WTC11 (cell line): ENCODE data around the gene ZFYVE28. TPM values are rescaled to one million over a fixed set of nuclear protein-coding genes. Genes with fewer than 3 reads are reported as not detected.

Experiments used
- ATAC-seq: fragments of 200-7000 bp; cut with Tn5 transposase; 2 replicates; pipeline ENCODE4 v1.10.0; 2021; ENCODE audit warnings: mild to moderate bottlenecking, moderate library complexity
- CTCF ChIA-PET: fragments of 300-600 bp; sonication (Branson Sonifier 250); formaldehyde crosslinking; loops from one replicate; lab custom pipeline; 2021; ENCODE audit warnings: antibody characterized with exemption; lab: Charles Lee
- POLR2A ChIA-PET: fragments of 350-600 bp; sonication (Branson Sonifier 250); formaldehyde crosslinking; loops from one replicate; lab custom pipeline; 2021; ENCODE audit warnings: antibody characterized with exemption; lab: Charles Lee
- DNase-seq: peaks from one replicate; pipeline ENCODE4 v3.0.0; 2021; ENCODE audit warnings: low spot score
- H3K27ac Mint-ChIP-seq: 2 replicates; pipeline ENCODE4 v1.8.0; 2021; ENCODE audit warnings: mixed read lengths
- H3K27me3 Mint-ChIP-seq: 2 replicates; pipeline ENCODE4 v1.8.0; 2021; ENCODE audit warnings: low read depth, mild to moderate bottlenecking, moderate library complexity, mixed read lengths
- H3K36me3 Mint-ChIP-seq: 2 replicates; pipeline ENCODE4 v1.8.0; 2021; ENCODE audit warnings: mixed read lengths
- H3K4me1 Mint-ChIP-seq: 2 replicates; pipeline ENCODE4 v1.8.0; 2022; ENCODE audit warnings: mixed read lengths
- H3K4me3 Mint-ChIP-seq: 2 replicates; pipeline ENCODE4 v1.8.0; 2021; ENCODE audit warnings: mild to moderate bottlenecking, moderate library complexity, mixed read lengths
- H3K9me3 Mint-ChIP-seq: 2 replicates; pipeline ENCODE4 v1.8.0; 2021; ENCODE audit warnings: mixed read lengths
- ATF1 ChIP-seq: sonication (generic); formaldehyde crosslinking; IDR thresholded peaks from 2 replicates; pipeline ENCODE4 v1.8.1; 2023; ENCODE audit warnings: mild to moderate bottlenecking, moderate library complexity, missing genetic modification reagents
- ATF2 ChIP-seq: sonication (generic); formaldehyde crosslinking; IDR thresholded peaks from 2 replicates; pipeline ENCODE4 v1.8.1; 2022; ENCODE audit warnings: low read depth, missing genetic modification reagents, borderline replicate concordance
- ATF6 ChIP-seq: sonication (generic); formaldehyde crosslinking; IDR thresholded peaks from 2 replicates; pipeline ENCODE4 v1.8.1; 2023; ENCODE audit warnings: mild to moderate bottlenecking, missing genetic modification reagents
- ELF4 ChIP-seq: sonication (generic); formaldehyde crosslinking; IDR thresholded peaks from 2 replicates; pipeline ENCODE4 v1.8.1; 2022; ENCODE audit warnings: low read depth, mild to moderate bottlenecking, moderate library complexity, missing genetic modification reagents
- FOXJ3 ChIP-seq: sonication (generic); formaldehyde crosslinking; IDR thresholded peaks from 2 replicates; pipeline ENCODE4 v1.9.0; 2021; ENCODE audit warnings: missing genetic modification reagents, mild to moderate bottlenecking, borderline replicate concordance
- FOXP1 ChIP-seq: sonication (generic); formaldehyde crosslinking; IDR thresholded peaks from 2 replicates; pipeline ENCODE4 v1.8.0; 2022; ENCODE audit warnings: missing genetic modification reagents, mild to moderate bottlenecking, moderate library complexity, borderline replicate concordance
- IRF2 ChIP-seq: sonication (generic); formaldehyde crosslinking; IDR thresholded peaks from 2 replicates; pipeline ENCODE4 v1.8.0; 2022; ENCODE audit warnings: low read depth, missing genetic modification reagents, borderline replicate concordance
- MXD4 ChIP-seq: fragments of 250-450 bp; sonication (Bioruptor Pico); IDR thresholded peaks from 2 replicates; pipeline ENCODE4 v1.8.0; 2021; ENCODE audit warnings: mild to moderate bottlenecking, moderate library complexity, borderline replicate concordance
- NFE2L1 ChIP-seq: sonication (generic); formaldehyde crosslinking; IDR thresholded peaks from 2 replicates; pipeline ENCODE4 v1.8.1; 2023; ENCODE audit warnings: missing genetic modification reagents
- NFYB ChIP-seq: sonication (generic); formaldehyde crosslinking; conservative IDR thresholded peaks from 2 replicates; pipeline ENCODE4 v1.8.0; 2022; ENCODE audit warnings: low read depth, missing genetic modification reagents
- NR2C2 ChIP-seq: sonication (generic); formaldehyde crosslinking; IDR thresholded peaks from 2 replicates; pipeline ENCODE4 v1.8.0; 2022; ENCODE audit warnings: mild to moderate bottlenecking, missing genetic modification reagents
- NR3C1 ChIP-seq: sonication (generic); formaldehyde crosslinking; conservative IDR thresholded peaks from 2 replicates; pipeline ENCODE4 v1.8.1; 2023; ENCODE audit warnings: low read depth, mild to moderate bottlenecking, missing genetic modification reagents
- RORB ChIP-seq: fragments of 250-450 bp; sonication (Bioruptor Pico); IDR thresholded peaks from 2 replicates; pipeline ENCODE4 v1.9.0; 2021; ENCODE audit warnings: mild to moderate bottlenecking
- SMAD3 ChIP-seq: sonication (generic); formaldehyde crosslinking; IDR thresholded peaks from 2 replicates; pipeline ENCODE4 v1.8.0; 2022; ENCODE audit warnings: missing genetic modification reagents, mild to moderate bottlenecking, borderline replicate concordance
- SOX15 ChIP-seq: fragments of 250-450 bp; sonication (Bioruptor Pico); IDR thresholded peaks from 2 replicates; pipeline ENCODE4 v1.9.0; 2021; ENCODE audit warnings: mild to moderate bottlenecking
- TEAD1 ChIP-seq: sonication (generic); formaldehyde crosslinking; IDR thresholded peaks from 2 replicates; pipeline ENCODE4 v1.8.0; 2022; ENCODE audit warnings: mild to moderate bottlenecking, missing genetic modification reagents
- ZBTB21 ChIP-seq: sonication (generic); formaldehyde crosslinking; IDR thresholded peaks from 2 replicates; pipeline ENCODE4 v1.8.1; 2023; ENCODE audit warnings: mild to moderate bottlenecking, missing genetic modification reagents, borderline replicate concordance
- ZNF219 ChIP-seq: sonication (generic); formaldehyde crosslinking; IDR thresholded peaks from 2 replicates; pipeline ENCODE4 v1.8.0; 2023; ENCODE audit warnings: missing genetic modification reagents, mild to moderate bottlenecking, borderline replicate concordance
- ZNF232 ChIP-seq: sonication (generic); formaldehyde crosslinking; IDR thresholded peaks from 2 replicates; pipeline ENCODE4 v1.8.0; 2022; ENCODE audit warnings: mild to moderate bottlenecking, missing genetic modification reagents
- total RNA-seq: library from RNA; stranded (reverse); gene quantifications from 3 replicates; pipeline ENCODE4 v1.2.3, GENCODE V29; 2021
- TF ChIP-seq, protein P1 (sequence below): sonication (generic); formaldehyde crosslinking; IDR thresholded peaks from 2 replicates; pipeline ENCODE4 v1.8.0; 2023; ENCODE audit warnings: mild to moderate bottlenecking, missing genetic modification reagents

The ZFYVE28 gene
- total RNA-seq, 1 experiment from 2014 or later, result 7.8 TPM

DNA sequence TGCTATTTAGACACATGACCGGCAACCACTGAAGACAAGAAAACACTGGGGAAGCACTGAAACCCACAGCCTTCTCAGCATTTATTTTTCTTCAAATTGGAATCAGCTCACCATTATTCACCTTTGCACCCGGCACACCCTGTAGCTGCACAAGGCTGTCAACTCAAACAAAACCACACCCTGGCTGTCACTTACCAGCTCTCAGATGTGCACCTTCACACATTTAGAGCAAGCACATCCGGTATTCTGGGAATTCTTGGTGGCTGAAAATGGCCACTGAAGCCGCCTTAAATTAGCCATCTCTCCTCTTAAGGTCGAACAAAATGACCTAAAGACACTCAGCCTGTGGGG is 5.9 kb downstream of the ZFYVE28 start:
- no peak for ATAC-seq
- TF ChIP-seq, protein P1, sequence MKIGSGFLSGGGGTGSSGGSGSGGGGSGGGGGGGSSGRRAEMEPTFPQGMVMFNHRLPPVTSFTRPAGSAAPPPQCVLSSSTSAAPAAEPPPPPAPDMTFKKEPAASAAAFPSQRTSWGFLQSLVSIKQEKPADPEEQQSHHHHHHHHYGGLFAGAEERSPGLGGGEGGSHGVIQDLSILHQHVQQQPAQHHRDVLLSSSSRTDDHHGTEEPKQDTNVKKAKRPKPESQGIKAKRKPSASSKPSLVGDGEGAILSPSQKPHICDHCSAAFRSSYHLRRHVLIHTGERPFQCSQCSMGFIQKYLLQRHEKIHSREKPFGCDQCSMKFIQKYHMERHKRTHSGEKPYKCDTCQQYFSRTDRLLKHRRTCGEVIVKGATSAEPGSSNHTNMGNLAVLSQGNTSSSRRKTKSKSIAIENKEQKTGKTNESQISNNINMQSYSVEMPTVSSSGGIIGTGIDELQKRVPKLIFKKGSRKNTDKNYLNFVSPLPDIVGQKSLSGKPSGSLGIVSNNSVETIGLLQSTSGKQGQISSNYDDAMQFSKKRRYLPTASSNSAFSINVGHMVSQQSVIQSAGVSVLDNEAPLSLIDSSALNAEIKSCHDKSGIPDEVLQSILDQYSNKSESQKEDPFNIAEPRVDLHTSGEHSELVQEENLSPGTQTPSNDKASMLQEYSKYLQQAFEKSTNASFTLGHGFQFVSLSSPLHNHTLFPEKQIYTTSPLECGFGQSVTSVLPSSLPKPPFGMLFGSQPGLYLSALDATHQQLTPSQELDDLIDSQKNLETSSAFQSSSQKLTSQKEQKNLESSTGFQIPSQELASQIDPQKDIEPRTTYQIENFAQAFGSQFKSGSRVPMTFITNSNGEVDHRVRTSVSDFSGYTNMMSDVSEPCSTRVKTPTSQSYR, result no peak
- TF ChIP-seq FOXJ3 (CRISPR knock-in tag), result no peak
- ChIA-PET POLR2A (interaction anchor here (0.8 to 1.5 kb wide), 3 partner anchors 11 to 56 kb away, joined by 4 to 6 read pairs (median 5); partner anchors contain the start of gene RNF4), CTCF (interaction anchor here (1.0 to 3.8 kb wide), 9 partner anchors 10 to 197 kb away, joined by 3 to 27 read pairs (median 6); no protein-coding TSS in a partner anchor)
- Mint-ChIP-seq H3K36me3 (no peaks in the 10 kb centered on the region), H3K27me3 (peaks cover 39% of the 10 kb centered on the region), H3K4me1 (peaks cover 55% of the 10 kb centered on the region), H3K27ac (peak overlapping the region; percentile 91), H3K9me3 (no peaks in the 10 kb centered on the region), H3K4me3 (peak overlapping the region; percentile 62)
- DNase-seq, result no peak

- Mint-ChIP-seq H3K27me3 (peaks cover 35% of the 10 kb centered on the region), H3K36me3 (no peaks in the 10 kb centered on the region), H3K4me1 (peaks cover 58% of the 10 kb centered on the region), H3K9me3 (no peaks in the 10 kb centered on the region), H3K27ac (peak overlapping the region; percentile 91), H3K4me3 (peak overlapping the region; percentile 62)
- ATAC-seq (no peak), DNase-seq (peak; percentile 8)
- TF ChIP-seq ZBTB21 (no peak), ATF2 (CRISPR knock-in tag) (no peak), NFYB (CRISPR knock-in tag) (no peak), ZNF232 (CRISPR knock-in tag) (no peak), ZNF219 (CRISPR knock-in tag) (no peak), ATF1 (no peak), ATF6 (CRISPR knock-in tag) (no peak), NR3C1 (no peak), RORB (CRISPR knock-in tag) (no peak)
- ChIA-PET POLR2A (interaction anchor here (0.8 to 1.0 kb wide), 2 partner anchors 18 to 57 kb away, joined by 4 to 5 read pairs; partner anchors contain the start of gene RNF4), CTCF (interaction anchor here (1.3 to 3.8 kb wide), 6 partner anchors 11 to 192 kb away, joined by 4 to 27 read pairs (median 11); no protein-coding TSS in a partner anchor)
These were observed 6.5 kb downstream of the ZFYVE28 start for GRCh38 chr4:2411786-2412510.

GRCh38 chr4:2409381-2409783 is 9.1 kb downstream of the ZFYVE28 start:
- H3K4me3 Mint-ChIP-seq, result no peak overlapping the region
- ATAC-seq, result no peak
- H3K27ac Mint-ChIP-seq, result no peak overlapping the region
- peaks cover 10% of the 10 kb centered on the region for H3K27me3 Mint-ChIP-seq
- no peak for DNase-seq
- no peaks in the 10 kb centered on the region for H3K36me3 Mint-ChIP-seq
- no peaks in the 10 kb centered on the region for H3K9me3 Mint-ChIP-seq
- CTCF ChIA-PET, result interaction anchor here (1.0 to 1.4 kb wide), 2 partner anchors 9 to 33 kb away, joined by 3 to 5 read pairs; no protein-coding TSS in a partner anchor
- POLR2A ChIA-PET, result no interaction called here
- TF ChIP-seq SMAD3 (CRISPR knock-in tag) (no peak), IRF2 (CRISPR knock-in tag) (no peak), NFE2L1 (no peak), NR2C2 (CRISPR knock-in tag) (no peak), FOXP1 (CRISPR knock-in tag) (no peak), ELF4 (CRISPR knock-in tag) (no peak), MXD4 (CRISPR knock-in tag) (no peak), TEAD1 (CRISPR knock-in tag) (no peak), SOX15 (no peak)
- peaks cover 50% of the 10 kb centered on the region for H3K4me1 Mint-ChIP-seq
